Measurements from ENCODE around the gene LRP1B. TPM values are rescaled to one million over a fixed set of nuclear protein-coding genes. Genes with fewer than 3 reads are reported as not detected.

The LRP1B gene
- total and polyA plus RNA-seq, 2 of the 8 experiments (the other 6 are each of a cell fraction or from before 2014, with no cell fraction given), result 0.03 TPM; not detected in 1

DNA sequence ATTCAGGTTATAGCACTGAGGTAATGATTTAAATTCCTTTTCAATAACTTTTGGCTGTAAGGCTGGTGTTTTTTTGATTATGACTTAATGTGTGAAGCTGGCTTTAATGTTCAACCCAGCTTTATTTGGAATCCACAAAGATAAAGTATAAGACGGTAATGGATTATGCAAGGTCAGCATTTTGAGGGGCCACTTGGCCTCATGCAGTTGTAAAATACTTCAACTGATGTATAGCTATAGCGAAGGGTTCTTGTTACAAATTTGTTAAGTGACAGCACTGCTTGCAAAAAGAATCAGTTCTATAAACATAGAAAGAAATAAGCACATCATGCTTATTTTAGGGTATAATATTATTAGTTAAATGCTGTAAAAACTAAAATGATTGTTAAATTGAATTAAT is 36.6 kb downstream of the LRP1B start:
- H3K79me2 ChIP-seq (ENCODE audit: control insufficient read depth in 1 of 2, insufficient read depth in 2 of 2, low read length in 2 of 2), result no peaks in the 10 kb centered on the region
- no peak overlapping the region for H3K4me3 ChIP-seq (ENCODE audit: extremely low read depth in 1 of 4, insufficient read depth in 2 of 4, low read depth in 3 of 4, low read length in 4 of 4)
- TF ChIP-seq MAFK (IDR thresholded peaks at IDR 0.05; ENCODE audit: low read depth, low read length), result peak; percentile 97
- no peak for TF ChIP-seq CHD2 (IDR thresholded peaks at IDR 0.05; ENCODE audit: low read length)
- no peak for TF ChIP-seq JUND (IDR thresholded peaks at IDR 0.05; ENCODE audit: low read length)
- H3K27ac ChIP-seq (ENCODE audit: low read depth, low read length), result no peak overlapping the region
- H2BK5ac ChIP-seq (ENCODE audit: low read depth, low read length), result no peak overlapping the region
- no peak overlapping the region for H3K56ac ChIP-seq (replicated peaks; ENCODE audit: insufficient read length, low read depth, low read length)
- H4K5ac ChIP-seq (ENCODE audit: insufficient read length, low read depth, low read length), result no peak overlapping the region
- H3K9ac ChIP-seq (replicated peaks in 1 of 4; ENCODE audit: extremely low read depth in 1 of 4, low read depth in 3 of 4, low read length in 3 of 4), result no peak overlapping the region
- no peaks in the 10 kb centered on the region for H3K36me3 ChIP-seq (ENCODE audit: control insufficient read depth in 2 of 4, insufficient read depth in 4 of 4, low read length in 3 of 4)
- 95% methylated on average over 2 of the region's 2 CpGs; no CpG with 5 or more reads in 1 of the 2 experiments for WGBS, 2 experiments (ENCODE audit: extremely low coverage in 1 of 2, insufficient coverage in 1 of 2, insufficient read length in 1 of 2, insufficient replicate concordance in 2 of 2, low coverage in 1 of 2, low lambda C conversion rate in 2 of 2, missing lambda C conversion rate in 1 of 2)
- H4K20me1 ChIP-seq (replicated peaks in 1 of 2; ENCODE audit: control insufficient read depth in 1 of 2, insufficient read depth in 2 of 2, low read length in 2 of 2), result no peaks in the 10 kb centered on the region
- H3K4ac ChIP-seq (replicated peaks; ENCODE audit: insufficient read length, low read depth, low read length), result no peak overlapping the region
- H2BK15ac ChIP-seq (ENCODE audit: low read length), result no peak overlapping the region
- H2AFZ ChIP-seq (ENCODE audit: low read length), result no peak overlapping the region
- H2BK20ac ChIP-seq (ENCODE audit: low read length), result no peak overlapping the region
- no peaks in the 10 kb centered on the region for H3K23me2 ChIP-seq (ENCODE audit: low read depth, low read length)
- H4K8ac ChIP-seq (ENCODE audit: extremely low read depth, insufficient read depth, low read length), result no peak overlapping the region
- ChIA-PET CTCF (ENCODE audit: partially characterized antibody) (no interaction called here), POLR2A (ENCODE audit: partially characterized antibody) (no interaction called here)
- H3K79me1 ChIP-seq (ENCODE audit: low read depth, low read length), result no peaks in the 10 kb centered on the region
- no peak overlapping the region for H2BK12ac ChIP-seq (ENCODE audit: low read depth, low read length)
- no peak overlapping the region for H3K14ac ChIP-seq (ENCODE audit: insufficient read length)
- no peak overlapping the region for H3K4me2 ChIP-seq (ENCODE audit: insufficient read depth in 1 of 2, low read depth in 2 of 2, low read length in 2 of 2)
- FAIRE-seq (no peak), DNase-seq (ENCODE audit: low read depth in 1 of 2, low spot score in 2 of 2) (no peak)
- H3K9me3 ChIP-seq (ENCODE audit: insufficient read depth in 2 of 2, low read depth in 1 of 2, low read length in 1 of 2), result no peaks in the 10 kb centered on the region
- H3K23ac ChIP-seq (ENCODE audit: insufficient read length), result no peak overlapping the region
- H2BK120ac ChIP-seq (replicated peaks; ENCODE audit: low read depth, low read length), result no peak overlapping the region
- H3K18ac ChIP-seq (ENCODE audit: extremely low read depth, low read length), result no peak overlapping the region
- H3K4me1 ChIP-seq (replicated peaks in 1 of 4; ENCODE audit: control insufficient read depth in 3 of 4, insufficient read depth in 4 of 4, low read length in 3 of 4), result no peaks in the 10 kb centered on the region
- H2AK5ac ChIP-seq (ENCODE audit: low read depth, low read length), result no peak overlapping the region
- H3K27me3 ChIP-seq (replicated peaks in 1 of 4; ENCODE audit: control insufficient read depth in 3 of 4, extremely low read depth in 1 of 4, insufficient read depth in 3 of 4, low read length in 3 of 4), result no peaks in the 10 kb centered on the region
- no peak overlapping the region for H4K91ac ChIP-seq (replicated peaks; ENCODE audit: insufficient read length, low read length)

All from H1 (cell line).